NCI-H345 (cell line): ENCODE results near the gene SORCS2.

ENCODE experiments used
- DNase-seq: peaks from one replicate; lab custom pipeline; 2025; lab: John Stamatoyannopoulos, UW

The SORCS2 gene

DNA sequence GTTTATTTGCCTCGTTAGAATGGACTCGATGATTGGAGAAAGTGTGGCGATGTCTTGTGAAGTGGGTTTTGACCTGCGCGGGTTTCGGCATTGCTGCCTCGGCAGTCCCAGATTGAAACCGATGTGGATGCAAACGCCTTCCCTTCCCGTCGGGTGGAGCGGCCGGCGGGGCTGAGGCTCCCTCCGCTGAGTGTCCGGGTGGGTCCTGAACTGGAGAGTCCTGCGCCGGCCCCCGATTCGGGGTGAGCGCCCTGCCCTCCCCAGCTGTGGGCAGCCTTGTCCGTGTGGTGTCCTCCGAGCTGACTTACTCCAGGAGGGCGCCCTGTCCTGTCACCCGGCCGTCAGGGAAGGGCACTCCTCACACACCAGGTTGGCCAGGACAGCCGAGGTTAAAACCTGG lies 317.7 kb downstream of the SORCS2 start:
- no peak for DNase-seq

DNA sequence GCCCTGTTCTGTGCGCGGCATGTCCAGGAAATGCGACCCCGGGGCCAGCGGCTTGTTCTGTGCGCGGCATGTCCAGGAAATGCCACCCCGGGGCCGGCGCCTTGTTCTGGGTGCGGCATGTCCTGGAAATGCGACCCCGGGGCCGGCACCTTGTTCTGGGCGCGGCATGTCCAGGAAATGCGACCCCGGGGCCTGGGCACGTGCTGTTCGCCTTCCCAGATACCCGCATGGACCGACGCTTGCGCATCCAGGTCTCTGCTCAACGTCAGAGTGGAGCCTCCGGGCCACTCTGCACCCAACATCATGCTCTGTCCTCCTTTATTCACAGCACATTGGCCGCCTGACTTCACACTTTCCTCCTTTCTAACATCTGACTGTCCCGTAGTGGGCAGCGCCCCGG lies 318.2 kb downstream of the SORCS2 start:
- DNase-seq: no peak

DNA sequence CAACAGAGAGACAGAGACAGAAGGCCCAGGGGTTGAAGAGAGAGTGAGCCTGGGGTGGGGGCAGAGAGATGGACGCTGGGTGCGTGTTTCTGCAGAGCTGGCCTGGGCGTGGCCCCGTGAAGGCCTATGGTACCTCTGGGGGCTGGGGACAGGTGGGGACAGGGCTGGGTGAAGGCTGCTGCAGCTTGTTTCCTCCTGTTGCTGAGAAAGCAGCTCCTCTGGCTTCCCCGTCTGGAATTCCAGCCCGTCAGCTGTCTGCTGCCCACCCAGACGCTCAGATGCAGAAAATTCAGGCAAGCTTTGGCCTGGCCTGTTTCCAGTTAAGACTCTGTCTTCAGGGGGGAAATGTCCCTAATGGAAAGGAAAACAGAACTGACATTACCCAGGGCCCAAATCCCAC lies 319.2 kb downstream of the SORCS2 start:
- DNase-seq: no peak

DNA sequence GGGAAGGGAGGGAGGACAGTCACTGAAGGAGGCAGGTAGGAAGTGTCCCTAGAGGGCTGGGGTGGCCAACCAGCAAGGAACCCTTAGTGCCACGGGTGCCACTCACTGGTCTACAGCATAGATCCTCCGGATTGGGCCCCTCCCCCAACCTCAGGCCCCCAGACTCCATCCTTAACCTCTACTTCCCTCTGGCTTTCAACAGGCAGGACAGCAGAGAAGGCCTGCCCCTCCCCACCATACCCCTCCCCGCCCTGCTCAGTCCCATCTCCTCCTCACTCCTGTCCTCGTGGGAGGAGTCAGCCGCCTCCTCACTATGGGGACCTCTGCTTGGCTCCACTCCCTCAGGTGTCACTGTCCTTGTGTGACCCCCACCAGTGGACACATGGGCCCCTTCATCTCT lies 320.1 kb downstream of the SORCS2 start:
- no peak for DNase-seq

DNA sequence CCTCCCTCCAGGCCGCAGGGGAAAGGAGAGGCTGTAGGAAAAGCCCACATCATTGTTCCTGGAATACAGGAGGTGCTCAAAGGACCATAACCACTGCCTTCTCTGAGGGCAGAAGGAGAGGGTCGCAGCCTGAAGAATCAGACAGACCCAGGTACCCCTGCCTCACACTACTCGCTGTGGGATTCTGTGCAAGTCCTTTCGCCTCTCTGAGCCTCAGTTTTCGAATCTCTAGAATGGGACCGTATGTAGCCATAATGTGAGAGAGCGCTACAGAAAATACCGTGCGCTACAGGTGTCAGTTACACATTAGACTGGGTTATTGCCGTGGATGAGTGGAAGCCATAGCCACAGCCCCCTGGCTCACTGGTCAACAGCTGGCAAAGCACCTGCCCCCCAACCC lies 320.6 kb downstream of the SORCS2 start:
- no peak for DNase-seq

DNA sequence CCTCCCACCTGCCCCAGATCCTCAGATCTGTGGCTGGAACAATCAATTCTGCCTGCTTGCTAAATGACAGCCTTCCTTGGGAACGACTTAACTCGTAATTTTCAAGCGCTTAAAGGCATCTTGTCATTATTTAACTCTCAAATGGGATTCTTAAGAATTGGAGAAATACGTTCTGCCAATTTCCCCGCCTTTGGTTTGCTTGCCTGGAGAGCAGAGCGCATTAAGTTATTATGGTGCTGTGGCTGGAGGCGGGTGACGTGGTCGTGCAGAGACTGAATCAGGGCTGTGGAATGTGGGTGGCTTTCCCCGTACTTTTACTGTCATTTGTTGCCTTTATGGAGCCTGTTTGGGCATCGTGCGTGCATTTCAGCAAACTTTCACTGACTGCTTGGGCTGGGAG lies 321.3 kb downstream of the SORCS2 start:
- DNase-seq: no peak

DNA sequence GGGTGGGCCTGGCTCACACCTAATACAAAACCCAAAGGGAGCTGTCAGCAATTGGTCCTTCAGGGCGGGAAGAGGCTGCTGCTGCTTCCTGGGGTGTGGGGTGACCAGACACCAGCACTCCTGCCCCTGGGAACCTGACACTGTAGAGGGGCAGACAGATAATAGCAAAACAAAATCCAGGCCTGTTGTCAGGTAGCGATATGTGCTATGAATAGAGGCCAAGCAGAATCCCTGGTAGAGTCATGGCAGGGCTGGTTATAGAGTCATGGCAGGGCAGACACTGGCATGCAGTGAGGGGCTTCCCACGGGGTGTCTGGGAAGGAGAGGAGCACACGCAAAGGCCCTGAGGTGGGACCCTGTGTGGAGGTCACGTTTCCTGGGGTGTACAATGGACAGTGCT lies 321.9 kb downstream of the SORCS2 start:
- DNase-seq: no peak

DNA sequence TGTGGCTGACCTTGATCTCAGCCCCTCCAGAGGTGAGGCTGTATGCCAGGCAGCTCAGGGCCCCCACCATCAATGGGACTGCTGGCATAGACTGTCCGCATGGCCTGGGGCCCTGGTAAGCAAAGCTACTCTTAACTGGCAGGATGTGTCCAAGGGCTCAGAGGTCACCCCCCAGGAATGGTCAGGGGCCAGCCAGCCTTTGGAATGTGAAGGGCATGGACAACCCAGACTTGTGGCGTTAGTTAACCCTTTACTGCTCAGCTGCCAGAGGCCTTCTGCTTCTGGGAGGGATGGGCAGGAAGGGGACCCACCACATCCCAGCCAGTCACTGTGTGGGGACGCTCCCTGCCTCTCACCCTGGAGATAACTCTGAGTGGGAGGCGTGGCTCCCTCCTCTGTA lies 322.5 kb downstream of the SORCS2 start:
- no peak for DNase-seq

DNA sequence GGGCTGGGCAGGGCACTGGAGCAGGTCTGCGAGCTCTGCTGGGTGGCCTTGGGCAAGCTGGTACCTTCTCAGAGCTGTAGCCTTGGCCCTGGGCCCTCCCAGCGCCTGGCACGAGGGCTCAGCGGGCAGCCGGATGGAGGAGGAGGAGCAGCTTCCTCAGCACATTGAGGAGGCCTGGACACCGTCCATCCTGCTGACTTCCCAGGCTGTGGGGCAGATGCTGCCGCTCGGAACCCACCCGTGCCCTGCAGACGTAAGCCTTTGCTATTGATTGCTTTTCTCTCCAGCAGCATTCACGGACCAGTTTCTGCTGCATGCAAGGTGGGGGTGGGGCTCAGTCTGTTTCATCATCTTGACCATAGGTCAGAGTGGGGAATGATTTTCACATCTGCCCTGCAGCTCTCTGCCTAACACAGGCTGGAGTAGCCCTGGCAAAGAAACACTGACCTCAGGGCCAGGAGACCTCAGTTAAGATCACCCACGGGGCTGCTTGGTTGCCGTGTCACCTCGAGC lies 323.1 kb downstream of the SORCS2 start:
- no peak for DNase-seq

DNA sequence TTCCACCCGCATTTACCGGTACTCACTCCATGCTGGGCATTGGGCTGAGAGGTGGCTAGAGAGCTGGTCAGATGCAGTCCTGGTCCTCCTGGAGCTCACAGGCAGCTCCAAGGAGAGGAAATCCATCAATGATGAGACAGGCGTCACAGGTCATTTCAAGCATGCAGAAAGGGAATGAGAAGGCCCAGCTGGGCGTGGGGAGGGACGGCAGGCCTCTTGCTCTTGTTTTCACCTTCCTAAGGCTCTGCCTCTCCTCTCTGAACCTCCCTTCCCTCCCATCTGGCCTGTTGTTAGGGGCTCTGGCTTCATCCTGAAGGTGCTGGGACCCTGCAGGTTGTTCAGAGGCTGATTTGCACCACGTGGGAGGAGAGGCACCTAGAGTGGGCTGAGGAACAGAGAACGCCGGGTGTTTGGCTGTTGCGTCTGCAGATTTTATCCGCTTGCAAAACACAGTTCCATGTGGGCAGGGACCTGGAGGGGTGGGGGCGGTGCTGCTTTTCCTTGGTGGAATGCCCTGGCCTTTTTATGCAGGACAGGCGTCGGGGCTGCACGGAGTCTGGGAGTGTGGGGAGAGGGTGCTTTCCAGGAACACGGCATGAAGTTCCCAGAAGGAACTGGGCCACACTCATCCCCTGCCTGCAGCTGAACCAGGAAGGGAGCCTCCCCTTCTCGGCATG lies 323.9 kb downstream of the SORCS2 start:
- no peak for DNase-seq

DNA sequence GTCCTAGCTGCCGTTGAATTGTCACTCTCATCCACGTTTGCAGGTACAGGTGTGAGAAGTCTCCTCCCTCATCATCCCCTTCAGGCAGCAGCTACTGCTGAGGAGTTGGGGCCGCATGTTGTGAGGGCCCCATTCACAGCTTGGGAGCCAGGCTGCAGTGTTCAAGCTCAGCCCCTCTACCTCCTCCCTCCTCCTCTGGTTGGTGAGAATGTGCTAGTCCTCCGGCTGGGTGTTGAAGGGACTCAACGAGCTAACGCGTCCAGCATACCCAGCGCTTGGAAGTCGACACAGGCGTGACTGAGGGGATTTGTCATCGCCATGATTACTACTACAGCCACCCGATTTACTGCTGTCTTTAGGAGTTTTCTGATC lies 324.4 kb downstream of the SORCS2 start:
- DNase-seq: no peak

DNA sequence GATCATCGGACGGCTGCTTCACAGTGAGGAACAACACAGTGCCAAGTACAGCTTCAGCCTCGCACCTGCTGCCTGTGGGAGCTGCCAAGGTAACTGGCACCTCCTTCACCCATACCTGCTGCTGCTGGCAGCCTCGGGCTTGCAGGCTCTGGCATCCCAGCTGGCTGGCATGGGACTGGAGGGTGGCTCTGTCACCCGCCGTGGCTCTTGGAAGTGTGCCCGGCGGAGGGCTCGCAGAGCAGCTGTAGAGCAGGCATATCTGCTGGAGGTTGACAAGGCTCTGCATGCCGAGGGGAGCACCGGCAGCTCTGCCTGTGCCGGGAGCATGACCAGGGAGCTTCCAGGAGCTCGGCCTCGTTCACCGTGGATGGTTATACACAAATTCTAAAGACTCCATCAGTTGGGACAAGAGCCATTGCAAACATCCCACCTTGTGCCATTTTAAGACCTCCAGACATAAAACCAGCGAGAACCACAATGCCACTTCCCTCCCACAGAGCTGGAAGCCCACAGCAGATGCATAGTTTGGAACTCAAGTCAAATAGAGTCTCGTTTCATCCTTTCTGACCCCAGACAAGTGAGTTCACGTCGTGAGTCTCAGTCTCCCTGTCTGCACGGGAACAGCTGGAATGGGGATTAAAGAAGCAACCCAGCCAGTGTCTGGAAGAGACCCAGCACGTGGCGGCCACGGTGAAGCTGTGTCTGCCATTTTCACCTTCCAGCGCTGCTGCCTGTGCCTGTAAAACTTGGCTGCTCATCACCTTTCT lies 326.7 kb downstream of the SORCS2 start:
- DNase-seq: peak; percentile 89

DNA sequence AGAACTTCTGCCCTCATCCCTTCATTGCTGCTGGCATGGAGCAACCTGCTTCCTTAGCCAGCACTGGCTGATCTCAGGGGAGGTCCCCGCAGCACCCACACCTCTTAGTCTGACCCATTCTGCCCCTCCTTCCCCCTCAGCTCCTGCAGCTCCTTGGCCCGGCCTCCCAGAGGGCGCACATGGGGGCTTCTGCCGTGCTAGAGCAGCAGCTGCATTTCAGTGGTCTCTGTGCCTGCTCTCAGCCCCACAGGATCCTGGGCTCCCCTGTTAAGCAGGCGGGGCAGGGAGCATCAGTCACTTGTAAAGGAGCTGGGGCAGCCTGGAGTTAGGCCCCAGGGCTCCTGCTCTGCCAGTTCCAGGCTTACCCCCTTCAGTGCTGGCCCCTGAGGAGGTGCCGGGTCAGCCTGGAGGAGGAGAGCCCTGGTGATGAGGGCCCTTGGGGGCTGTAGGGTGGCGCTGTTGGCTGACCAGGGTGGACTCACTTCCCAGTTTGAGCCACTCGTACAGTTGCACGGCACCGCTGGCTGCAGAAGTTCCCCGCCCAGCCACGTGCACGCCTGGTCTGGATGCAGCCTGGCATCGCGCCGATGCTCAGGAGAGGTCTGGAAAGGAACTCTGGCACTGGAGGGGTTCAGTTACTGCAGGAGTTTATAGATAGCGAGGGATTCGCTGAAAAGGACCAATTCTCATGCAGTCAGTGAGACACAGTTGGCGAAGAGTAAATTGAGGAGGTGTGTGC lies 327.5 kb downstream of the SORCS2 start:
- no peak for DNase-seq

DNA sequence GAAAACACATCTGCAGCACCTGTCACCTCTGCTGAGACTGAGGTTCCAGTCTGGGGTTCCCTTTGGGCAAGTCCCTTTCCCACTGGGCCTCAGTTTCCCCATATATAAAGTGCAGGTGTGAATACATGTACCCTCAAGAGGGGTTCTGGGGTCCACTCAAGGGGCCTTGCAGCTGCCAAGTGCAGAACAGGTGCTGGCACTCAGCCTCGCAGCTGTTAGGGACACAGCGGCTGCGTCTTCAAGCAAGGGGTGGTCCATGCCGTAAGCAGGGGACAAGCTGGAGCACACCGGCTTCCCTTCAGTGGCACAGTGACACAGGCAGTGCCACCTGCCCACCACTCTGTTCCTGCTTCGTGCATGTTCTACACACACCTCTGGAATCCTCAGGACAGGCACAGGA lies 329.3 kb downstream of the SORCS2 start:
- DNase-seq: no peak

DNA sequence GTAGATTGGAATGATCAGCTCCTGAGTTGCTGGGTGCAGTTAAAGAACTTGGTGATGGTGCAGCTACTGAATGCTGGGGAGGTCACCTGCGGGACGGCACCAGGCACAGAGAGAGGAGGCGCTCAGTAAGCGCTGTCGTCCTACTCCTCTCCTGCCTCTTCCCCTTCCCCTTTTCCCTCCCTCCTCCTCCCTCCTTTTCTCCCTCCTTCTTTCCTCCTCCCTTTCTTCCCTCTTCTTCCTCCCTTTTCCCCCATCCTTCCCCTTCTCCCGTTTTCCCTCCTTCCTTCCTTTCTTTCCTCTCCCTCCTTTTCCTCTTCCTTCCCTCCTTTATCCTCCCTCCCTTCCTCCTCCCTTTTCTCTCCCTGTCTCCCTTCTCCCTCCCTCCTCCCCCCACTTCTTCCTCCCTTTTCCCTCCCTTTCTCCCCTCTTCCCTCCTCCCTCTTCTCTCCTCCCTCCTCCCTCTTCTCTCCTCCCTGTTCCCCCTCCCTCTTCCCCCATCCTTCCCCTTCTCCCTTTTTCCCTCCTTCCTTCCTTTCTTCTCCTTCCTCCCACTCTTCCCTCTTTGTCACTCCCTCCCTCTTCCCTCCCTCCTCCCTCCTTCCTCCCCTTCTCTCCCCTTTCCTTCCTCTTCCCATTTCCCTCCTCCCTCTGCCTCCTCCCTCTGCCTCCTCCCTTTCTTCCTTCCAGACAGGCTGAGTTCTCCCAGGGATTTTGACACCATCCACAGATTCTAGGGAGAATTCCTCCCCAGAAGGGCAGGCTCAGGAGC lies 330.3 kb downstream of the SORCS2 start:
- DNase-seq: no peak

DNA sequence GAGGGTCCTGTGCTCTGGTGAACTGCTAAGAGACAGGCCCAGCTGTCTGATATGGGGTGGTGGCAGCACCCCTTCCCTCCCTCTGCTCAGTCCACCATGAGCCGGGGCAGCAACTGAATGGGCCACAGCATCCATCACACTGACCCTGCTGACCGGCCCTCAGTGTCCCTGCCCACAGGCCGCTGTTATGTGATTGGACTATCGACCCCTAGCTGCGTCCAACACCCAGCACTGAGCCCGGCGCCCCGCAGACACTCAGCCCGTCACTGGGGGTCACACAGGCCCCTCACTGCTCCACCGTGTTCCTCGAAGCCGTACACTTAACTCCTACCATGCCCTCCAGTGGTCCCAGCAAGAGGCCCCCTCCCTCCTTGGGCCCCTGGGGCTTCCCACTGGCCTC lies 331.2 kb downstream of the SORCS2 start:
- DNase-seq: no peak

DNA sequence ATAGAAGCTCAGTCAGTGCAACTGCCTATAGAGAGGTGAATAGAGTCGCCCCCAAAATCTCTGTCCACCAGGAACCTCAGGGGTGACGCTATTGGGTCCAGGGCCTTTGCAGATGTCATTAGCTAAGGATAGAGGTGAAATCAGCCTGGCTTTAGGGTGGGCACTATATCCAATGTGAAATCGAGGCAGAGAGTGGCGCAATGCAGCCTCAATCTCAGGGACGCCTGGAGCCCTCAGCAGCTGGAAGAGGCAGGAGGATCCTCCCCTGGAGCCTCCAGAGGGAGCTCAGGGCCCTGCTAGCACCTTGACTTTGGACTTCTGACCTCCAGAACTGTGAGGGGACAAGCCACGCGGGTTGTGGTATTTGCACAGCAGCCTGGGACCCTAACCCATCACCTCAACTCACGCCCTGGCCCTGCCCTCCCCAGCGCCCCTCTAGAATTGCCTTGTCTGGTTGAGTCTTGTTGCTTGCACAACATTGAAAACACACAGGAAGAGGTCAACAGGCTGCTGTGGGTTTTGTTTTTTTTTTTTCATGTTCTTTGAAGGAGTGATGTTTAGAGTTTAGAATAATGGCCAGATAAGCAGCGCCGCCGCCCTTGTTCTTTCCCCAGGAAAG lies 331.8 kb downstream of the SORCS2 start:
- no peak for DNase-seq

DNA sequence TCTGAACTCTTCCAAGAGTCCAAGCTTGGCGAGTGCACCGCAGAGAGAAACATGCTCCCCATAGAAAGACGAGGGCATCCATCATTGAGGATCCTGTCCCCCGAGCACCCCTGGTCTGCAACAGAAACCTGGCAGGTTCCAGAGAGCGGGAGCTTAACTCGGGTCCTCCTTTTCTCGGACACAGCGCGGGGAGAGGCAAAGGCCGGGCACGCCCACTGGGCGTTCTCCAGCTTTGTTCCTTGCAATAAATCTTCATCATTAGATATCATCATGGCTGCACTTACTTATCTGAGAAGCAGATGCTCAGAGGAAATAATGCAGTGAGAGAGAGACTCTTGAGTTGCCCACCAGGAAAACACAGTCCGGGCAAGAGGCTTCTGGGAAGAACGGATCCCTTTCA lies 332.5 kb downstream of the SORCS2 start:
- no peak for DNase-seq

DNA sequence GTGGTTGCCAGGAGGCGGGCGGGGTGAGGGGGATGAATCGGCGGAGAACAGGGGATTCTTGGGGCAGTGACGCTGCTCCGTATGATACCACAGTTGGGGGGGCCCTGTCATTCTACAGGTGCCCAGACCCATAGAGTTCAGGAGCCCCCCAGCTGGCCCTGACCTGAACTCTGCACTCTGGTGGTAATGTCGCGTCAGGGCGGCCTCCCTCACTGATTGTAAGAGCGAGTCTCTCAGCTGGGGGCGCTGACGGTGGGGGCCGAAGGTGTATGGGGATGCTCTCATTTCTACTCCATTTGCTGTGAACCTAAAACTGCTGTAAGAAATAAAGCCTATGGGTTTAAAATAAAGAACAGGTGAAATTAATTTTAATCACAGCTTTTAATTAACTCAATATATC lies 334.2 kb downstream of the SORCS2 start:
- no peak for DNase-seq

DNA sequence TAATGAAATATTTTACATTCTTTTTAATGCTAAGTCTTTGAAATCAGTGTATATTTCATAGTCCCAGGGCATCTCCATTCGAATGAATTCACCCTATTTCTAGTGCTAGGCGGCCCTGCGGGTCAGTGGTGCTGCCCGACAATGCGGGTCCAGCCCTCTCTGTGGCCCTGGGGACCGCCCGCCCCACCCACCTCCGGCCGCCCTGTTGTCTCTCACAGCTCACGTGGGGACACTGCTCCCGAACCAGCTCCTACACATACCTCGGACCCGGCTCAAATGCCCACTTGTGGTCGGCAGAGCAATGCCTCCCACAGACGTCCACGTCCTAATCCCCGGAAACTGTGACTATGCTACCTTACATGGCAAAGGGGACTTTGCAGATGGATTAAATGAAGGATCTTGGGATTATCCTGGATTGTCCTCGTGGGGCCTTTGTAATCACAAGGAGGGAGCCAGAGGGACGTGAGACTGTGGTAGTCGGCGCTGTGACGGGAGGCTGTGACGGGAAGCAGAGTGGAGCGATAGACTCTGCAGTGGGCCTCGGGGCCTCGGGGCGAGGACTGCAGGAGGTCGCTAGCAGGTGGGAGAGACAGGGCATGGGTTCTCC lies 334.7 kb downstream of the SORCS2 start:
- no peak for DNase-seq

DNA sequence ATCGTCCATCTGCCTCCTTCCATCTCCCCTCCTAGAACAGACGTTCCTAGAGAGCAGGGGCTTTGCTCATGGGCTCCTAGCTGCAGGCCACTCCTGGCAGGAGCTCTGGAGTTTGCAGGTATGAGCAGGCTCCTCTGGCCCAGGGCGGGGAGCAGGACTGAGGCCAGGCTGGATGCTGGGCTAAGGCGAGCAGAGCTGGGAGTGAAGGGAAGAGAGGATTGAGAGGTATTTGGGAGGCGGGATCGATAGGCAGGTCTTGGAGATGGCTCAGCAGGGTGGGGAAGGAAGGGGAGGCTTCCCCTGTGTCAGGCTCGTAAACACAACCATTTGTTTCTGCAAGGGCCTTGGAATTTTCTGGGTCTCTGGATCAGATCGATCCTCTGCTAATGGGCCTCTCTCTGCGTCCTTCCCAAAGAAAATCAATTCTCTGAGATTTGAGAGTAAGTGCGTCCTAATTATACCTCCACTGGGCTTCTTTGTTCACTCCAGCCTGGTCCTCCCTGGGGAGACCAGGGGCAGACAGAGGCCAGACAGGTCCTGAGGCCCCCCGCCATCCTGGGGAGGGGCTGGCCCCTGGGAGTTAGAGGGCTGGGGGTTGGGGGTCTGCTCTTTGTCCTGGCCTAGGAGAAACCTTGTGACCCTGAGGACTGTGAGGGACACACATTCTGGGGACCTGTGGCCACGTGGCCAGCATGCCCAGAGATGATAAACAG lies 337.2 kb downstream of the SORCS2 start:
- DNase-seq: no peak
